Breast epithelium (tissue), 3 donors: ENCODE data around the gene PSORS1C1.

Experiments used
- POLR2A ChIP-seq: fragments of 450-650 bp; IDR thresholded peaks from one replicate; pipeline ENCODE4 v1.6.1; 2016; ENCODE audit warnings: antibody characterized with exemption, mild to moderate bottlenecking, moderate library complexity
- TF ChIP-seq, protein P1 (sequence below), 3 donors: fragments of 450-650 bp; IDR thresholded peaks; one replicate each; pipeline ENCODE4 v1.5.1; 2016 to 2017; ENCODE audit warnings: antibody characterized with exemption in 3 of 3, mild to moderate bottlenecking in 3 of 3, moderate library complexity in 3 of 3

DNA sequence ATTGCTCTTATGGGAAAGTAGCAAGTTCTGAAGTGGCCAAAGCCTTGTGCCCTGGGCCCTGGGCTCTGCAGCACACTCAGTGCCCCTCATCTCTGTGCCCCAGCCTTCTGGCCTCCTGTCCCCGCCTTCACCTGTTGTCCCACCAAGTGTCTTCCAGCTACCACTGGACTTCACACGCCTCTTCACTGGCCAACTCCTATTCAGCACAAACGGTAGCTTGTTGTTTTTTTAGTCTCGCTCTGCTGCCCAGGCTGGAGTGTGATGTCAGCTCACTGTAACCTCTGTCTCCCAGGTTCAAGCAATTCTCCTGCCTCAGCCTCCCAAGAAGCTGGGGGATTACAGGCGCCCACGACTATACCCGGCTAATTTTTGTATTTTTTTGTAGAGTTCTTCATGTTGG lies 38.2 kb downstream of the PSORS1C1 start:
- TF ChIP-seq, protein P1, sequence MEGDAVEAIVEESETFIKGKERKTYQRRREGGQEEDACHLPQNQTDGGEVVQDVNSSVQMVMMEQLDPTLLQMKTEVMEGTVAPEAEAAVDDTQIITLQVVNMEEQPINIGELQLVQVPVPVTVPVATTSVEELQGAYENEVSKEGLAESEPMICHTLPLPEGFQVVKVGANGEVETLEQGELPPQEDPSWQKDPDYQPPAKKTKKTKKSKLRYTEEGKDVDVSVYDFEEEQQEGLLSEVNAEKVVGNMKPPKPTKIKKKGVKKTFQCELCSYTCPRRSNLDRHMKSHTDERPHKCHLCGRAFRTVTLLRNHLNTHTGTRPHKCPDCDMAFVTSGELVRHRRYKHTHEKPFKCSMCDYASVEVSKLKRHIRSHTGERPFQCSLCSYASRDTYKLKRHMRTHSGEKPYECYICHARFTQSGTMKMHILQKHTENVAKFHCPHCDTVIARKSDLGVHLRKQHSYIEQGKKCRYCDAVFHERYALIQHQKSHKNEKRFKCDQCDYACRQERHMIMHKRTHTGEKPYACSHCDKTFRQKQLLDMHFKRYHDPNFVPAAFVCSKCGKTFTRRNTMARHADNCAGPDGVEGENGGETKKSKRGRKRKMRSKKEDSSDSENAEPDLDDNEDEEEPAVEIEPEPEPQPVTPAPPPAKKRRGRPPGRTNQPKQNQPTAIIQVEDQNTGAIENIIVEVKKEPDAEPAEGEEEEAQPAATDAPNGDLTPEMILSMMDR (IDR thresholded peaks at IDR 0.05): no peak
- TF ChIP-seq POLR2A: no peak
